Activated naive CD8-positive, alpha-beta T cell treated with anti-CD3 and anti-CD28 coated beads for 36 hours (primary cell): ENCODE results near the gene JOSD1. TPM values are rescaled to one million over a fixed set of nuclear protein-coding genes. Genes with fewer than 3 reads are reported as not detected.
"Not testable (repeated sequence)": the region's sequence is repeated elsewhere in the genome, so short reads cannot be mapped to it uniquely, and the experiment has no call there.

Experiments used
- DNase-seq: peaks from one replicate; pipeline ENCODE4 v3.0.0; 2021
- H3K27ac Mint-ChIP-seq: one replicate; pipeline ENCODE4 v1.8.0; 2022; ENCODE audit warnings: mild to moderate bottlenecking, moderate library complexity, mixed read lengths
- H3K27me3 Mint-ChIP-seq: one replicate; pipeline ENCODE4 v1.8.0; 2022; ENCODE audit warnings: mild to moderate bottlenecking, mixed read lengths
- H3K36me3 Mint-ChIP-seq: one replicate; pipeline ENCODE4 v1.8.0; 2021; ENCODE audit warnings: mild to moderate bottlenecking, mixed read lengths
- H3K4me1 Mint-ChIP-seq: one replicate; pipeline ENCODE4 v1.8.0; 2021; ENCODE audit warnings: mixed read lengths
- H3K4me3 Mint-ChIP-seq: one replicate; pipeline ENCODE4 v1.8.0; 2022; ENCODE audit warnings: mild to moderate bottlenecking, moderate library complexity, mixed read lengths
- H3K9me3 Mint-ChIP-seq: one replicate; pipeline ENCODE4 v1.8.0; 2022; ENCODE audit warnings: mixed read lengths
- total RNA-seq, 2 experiments: library from RNA; stranded (reverse); gene quantifications; one replicate each; pipeline ENCODE4 v1.2.3, GENCODE V29; 2021

The JOSD1 gene
- total RNA-seq, 2 experiments from 2014 or later = 79.4 to 83.7 TPM

DNA sequence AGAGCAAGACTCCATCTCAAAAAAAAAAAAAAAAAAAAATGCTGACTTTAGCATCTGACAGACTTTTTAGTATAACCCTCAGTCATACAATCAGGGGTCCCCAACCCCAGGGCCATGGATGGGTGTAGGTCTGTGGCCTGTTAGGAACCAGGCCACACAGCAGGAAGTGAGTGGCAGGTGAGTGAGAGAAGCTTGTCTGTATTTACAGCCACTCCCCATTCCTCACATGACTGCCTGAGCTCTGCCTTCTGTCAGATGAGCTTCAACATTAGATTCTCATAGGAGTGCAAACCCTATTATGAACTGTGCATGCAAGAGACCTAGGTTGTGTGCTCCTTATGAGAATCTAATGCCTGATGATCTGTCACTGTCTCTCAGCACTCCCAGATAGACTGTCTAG is 47.9 kb downstream of the JOSD1 start:
- H3K27me3 Mint-ChIP-seq = no peaks in the 10 kb centered on the region
- no peak overlapping the region for H3K4me3 Mint-ChIP-seq
- peaks cover 11% of the 10 kb centered on the region for H3K4me1 Mint-ChIP-seq
- DNase-seq = no peak
- no peaks in the 10 kb centered on the region for H3K9me3 Mint-ChIP-seq
- H3K27ac Mint-ChIP-seq = no peak overlapping the region
- no peaks in the 10 kb centered on the region for H3K36me3 Mint-ChIP-seq

DNA sequence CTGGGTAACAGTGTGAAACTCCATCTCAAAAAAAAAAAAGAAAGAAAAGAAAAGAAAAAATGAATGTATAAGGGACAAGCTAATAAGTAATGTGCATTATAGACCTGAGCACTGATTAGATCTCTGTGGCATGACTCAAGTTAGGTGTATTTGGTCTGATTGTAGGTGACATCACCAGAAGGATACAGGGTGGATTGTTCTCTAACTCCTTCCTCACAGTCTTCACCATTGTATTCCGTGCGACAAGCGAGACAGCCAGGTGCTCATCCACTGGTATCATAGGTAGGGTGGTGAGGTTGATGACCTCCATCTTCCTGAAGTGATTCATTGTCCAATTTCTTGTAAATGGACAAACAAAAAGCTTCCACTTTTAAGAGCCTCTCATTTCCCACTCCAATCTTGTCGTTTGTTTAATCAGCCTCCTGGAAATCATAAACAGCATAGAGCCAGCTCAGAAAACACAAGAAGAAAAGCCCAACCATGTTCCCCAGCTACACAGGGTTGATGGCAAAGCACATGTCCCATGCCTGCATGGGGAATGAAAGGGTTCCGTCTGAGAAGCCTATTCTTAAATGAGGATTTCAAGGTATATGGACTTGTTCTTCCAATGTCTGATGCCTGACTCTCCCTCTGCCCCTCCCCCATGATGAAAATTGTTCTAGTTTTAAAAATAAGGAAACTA is 50.8 kb downstream of the JOSD1 start:
- Mint-ChIP-seq H3K4me3 (no peak overlapping the region), H3K27ac (no peak overlapping the region), H3K36me3 (no peaks in the 10 kb centered on the region), H3K9me3 (no peaks in the 10 kb centered on the region), H3K27me3 (no peaks in the 10 kb centered on the region), H3K4me1 (peaks cover 3% of the 10 kb centered on the region)
- DNase-seq = no peak

DNA sequence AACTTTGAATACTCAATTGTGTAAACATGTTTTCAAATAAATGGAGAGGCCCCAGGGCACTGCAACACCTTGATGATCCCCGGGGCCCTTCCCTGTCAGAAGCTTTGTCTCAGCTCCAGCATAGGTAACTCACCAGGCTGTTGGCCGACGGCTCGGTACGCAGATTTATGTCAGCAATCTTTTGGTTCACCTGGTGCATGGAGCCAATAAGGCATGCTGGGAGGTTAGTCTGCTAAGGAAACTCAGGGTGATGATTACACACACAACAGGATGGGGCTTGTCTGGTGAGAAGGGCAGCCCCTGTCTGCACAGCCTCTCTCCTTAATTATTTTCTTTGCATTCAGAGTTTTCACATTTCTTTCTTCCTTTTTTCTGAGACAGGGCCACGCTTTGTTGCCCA is 55.3 kb downstream of the JOSD1 start:
- no peaks in the 10 kb centered on the region for H3K9me3 Mint-ChIP-seq
- DNase-seq = no peak
- H3K4me1 Mint-ChIP-seq = no peaks in the 10 kb centered on the region
- no peak overlapping the region for H3K4me3 Mint-ChIP-seq
- no peaks in the 10 kb centered on the region for H3K27me3 Mint-ChIP-seq
- H3K36me3 Mint-ChIP-seq = no peaks in the 10 kb centered on the region
- no peak overlapping the region for H3K27ac Mint-ChIP-seq

DNA sequence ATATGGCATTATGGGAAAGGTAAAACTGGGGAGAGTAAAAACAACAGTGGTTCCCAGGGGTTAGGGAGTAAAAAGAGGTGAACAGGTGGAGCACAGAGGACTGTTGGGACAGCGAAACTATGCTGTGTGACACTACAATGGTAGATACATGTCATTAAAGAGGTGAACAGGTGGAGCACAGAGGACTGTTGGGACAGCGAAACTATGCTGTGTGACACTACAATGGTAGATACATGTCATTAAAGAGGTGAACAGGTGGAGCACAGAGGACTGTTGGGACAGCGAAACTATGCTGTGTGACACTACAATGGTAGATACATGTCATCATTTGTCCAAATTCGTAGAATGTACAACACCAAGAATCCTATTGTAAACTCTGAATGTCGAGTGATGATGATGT is 56.5 kb downstream of the JOSD1 start:
- H3K4me1 Mint-ChIP-seq, H3K27me3 Mint-ChIP-seq, H3K9me3 Mint-ChIP-seq, H3K36me3 Mint-ChIP-seq, H3K27ac Mint-ChIP-seq, DNase-seq, H3K4me3 Mint-ChIP-seq: not testable (repeated sequence)

DNA sequence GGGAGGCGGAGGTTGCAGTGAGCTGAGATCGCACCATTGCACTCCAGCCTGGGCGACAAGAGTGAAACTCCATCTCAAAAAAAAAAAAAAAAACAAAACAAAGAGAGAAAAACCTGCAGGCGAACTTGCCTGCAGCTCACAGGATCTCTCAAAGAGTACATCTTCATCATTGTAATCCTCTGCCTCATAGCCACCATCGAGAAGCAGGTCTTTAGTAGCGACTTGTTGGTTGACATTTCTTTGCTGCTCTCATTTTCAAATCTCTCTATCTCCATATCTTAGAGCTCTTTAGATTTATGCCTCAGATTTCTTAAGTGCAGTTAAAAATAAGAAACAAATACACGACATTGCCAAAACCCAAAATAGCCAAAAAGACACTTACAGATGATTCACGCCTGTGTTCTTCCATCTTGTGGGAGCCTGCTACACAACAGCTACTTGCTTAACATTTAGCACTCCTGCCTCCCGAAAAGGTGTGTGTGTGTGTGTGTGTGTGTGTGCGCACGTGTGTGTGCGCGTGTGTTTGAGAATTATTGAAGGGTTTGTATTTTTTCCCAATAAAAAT is 59.2 kb downstream of the JOSD1 start:
- no peaks in the 10 kb centered on the region for H3K36me3 Mint-ChIP-seq
- H3K9me3 Mint-ChIP-seq = no peaks in the 10 kb centered on the region
- no peak overlapping the region for H3K4me3 Mint-ChIP-seq
- no peaks in the 10 kb centered on the region for H3K4me1 Mint-ChIP-seq
- H3K27me3 Mint-ChIP-seq = no peaks in the 10 kb centered on the region
- no peak for DNase-seq
- H3K27ac Mint-ChIP-seq = no peak overlapping the region

DNA sequence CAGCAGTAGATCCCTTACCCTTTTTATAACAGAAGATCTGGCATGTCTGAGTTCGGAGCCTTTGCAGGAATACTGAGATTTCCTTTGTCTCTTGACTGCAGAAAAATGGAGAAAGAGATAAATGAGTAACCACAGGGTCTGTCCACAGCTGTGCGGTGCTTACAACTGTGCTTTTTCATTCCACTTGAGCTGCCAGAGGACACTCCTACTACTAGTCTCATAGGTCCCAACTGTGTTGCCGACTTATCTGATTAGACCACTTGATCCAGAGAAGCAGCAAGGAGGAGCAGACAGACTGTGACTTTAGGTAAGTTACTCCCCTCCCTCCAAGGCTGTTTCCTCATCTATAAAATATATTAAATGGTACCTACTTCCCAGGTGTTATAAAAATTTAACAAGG is 62.0 kb downstream of the JOSD1 start:
- no peak overlapping the region for H3K27ac Mint-ChIP-seq
- H3K36me3 Mint-ChIP-seq = no peaks in the 10 kb centered on the region
- DNase-seq = no peak
- no peaks in the 10 kb centered on the region for H3K4me1 Mint-ChIP-seq
- H3K9me3 Mint-ChIP-seq = no peaks in the 10 kb centered on the region
- H3K27me3 Mint-ChIP-seq = no peaks in the 10 kb centered on the region
- no peak overlapping the region for H3K4me3 Mint-ChIP-seq

DNA sequence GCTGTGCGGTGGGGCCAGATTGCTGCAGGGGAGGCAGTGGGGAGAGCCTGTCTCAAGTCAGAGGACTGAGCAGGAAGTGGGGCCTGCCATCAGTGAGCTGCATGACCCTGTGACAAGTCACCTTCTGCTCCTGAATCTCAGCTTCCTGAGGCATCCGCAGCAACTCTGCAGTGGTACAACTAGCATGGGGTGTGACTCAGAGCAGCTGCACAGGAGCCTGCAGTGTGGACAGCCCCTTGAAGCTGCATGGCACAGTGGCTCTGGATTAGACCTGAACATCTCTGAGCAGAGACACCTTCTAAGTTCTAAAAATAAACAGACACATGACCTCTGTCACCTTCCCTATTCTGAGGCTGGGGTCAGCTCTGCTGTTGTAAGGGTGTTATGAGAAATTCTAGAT is 62.5 kb downstream of the JOSD1 start:
- no peak overlapping the region for H3K4me3 Mint-ChIP-seq
- H3K27ac Mint-ChIP-seq = no peak overlapping the region
- H3K4me1 Mint-ChIP-seq = no peaks in the 10 kb centered on the region

More for the DNA sequence above, 62.5 kb downstream of the JOSD1 start:
- DNase-seq = no peak
- H3K9me3 Mint-ChIP-seq = no peaks in the 10 kb centered on the region
- H3K27me3 Mint-ChIP-seq = no peaks in the 10 kb centered on the region
- H3K36me3 Mint-ChIP-seq = no peaks in the 10 kb centered on the region

Other genes starting within 250 kb of the JOSD1 start
- not detected for gene KCNJ4, start 245.7 kb downstream of the JOSD1 start, total RNA-seq
- gene KDELR3, start 232.8 kb downstream of the JOSD1 start, total RNA-seq = 1 to 10 TPM in 1 of 2 experiments, under 1 TPM in 1; 0.72 to 1.3 TPM
- gene DDX17, start 194.6 kb downstream of the JOSD1 start, total RNA-seq = 100 to 1,000 TPM; 254 to 256 TPM
- gene DMC1, start 130.8 kb downstream of the JOSD1 start, total RNA-seq = 10 to 100 TPM; 12.9 to 14.5 TPM
- under 1 TPM; 0.35 to 0.50 TPM for gene FAM227A, start 44.6 kb downstream of the JOSD1 start, total RNA-seq
- gene CBY1, start 44.3 kb downstream of the JOSD1 start, total RNA-seq = 10 to 100 TPM; 11.5 to 11.9 TPM
- 100 to 1,000 TPM; 193 to 211 TPM for gene TOMM22, start 19.0 kb downstream of the JOSD1 start, total RNA-seq
- gene GTPBP1, start 5.0 kb upstream of the JOSD1 start, total RNA-seq = 10 to 100 TPM; 82.4 TPM
- gene SUN2, start 55.1 kb upstream of the JOSD1 start, total RNA-seq = 10 to 100 TPM; 72.3 to 74.2 TPM
- gene DNAL4, start 93.2 kb upstream of the JOSD1 start, total RNA-seq = 1 to 10 TPM; 6.7 to 7.4 TPM
- gene NPTXR, start 143.1 kb upstream of the JOSD1 start, total RNA-seq = under 1 TPM; 0.85 to 0.88 TPM
- gene CBX6, start 171.3 kb upstream of the JOSD1 start, total RNA-seq = 100 to 1,000 TPM; 141 TPM